GM12878 (cell line): ENCODE results near the gene DCLK2. TPM values are rescaled to one million over a fixed set of nuclear protein-coding genes. Genes with fewer than 3 reads are reported as not detected.

Experiments used
- ATAC-seq: fragments of 200-7000 bp; cut with Tn5 transposase; 3 replicates; pipeline ENCODE4 v1.9.1; 2020; ENCODE audit warnings: mild to moderate bottlenecking, moderate library complexity
- BruUV-seq: library from RNA; stranded (reverse); fragments of 400-500 nt; replicated peaks from 2 replicates; lab custom pipeline; 2021; lab: Mats Ljungman, UMichigan
- CTCF ChIA-PET: fragments of 300-600 bp; sonication (Branson Sonifier 250); formaldehyde crosslinking; extraction: SDS; loops from one replicate; lab custom pipeline; 2021; ENCODE audit warnings: inconsistent platforms; lab: Yijun Ruan, JAX
- POLR2A ChIA-PET: fragments of 350-600 bp; formaldehyde crosslinking; extraction: SDS; loops from one replicate; lab custom pipeline; 2021; ENCODE audit warnings: inconsistent platforms; lab: Charles Lee
- RAD21 ChIA-PET: fragments of 300-600 bp; sonication (Branson Sonifier 250); formaldehyde crosslinking; loops from one replicate; lab custom pipeline; 2023; ENCODE audit warnings: antibody characterized with exemption; ENCODE audit not compliant: unreplicated experiment; lab: Charles Lee
- SMC1A ChIA-PET: fragments of 300-600 bp; sonication (Branson Sonifier 250); formaldehyde crosslinking; loops from one replicate; lab custom pipeline; 2023; ENCODE audit not compliant: unreplicated experiment, uncharacterized antibody; lab: Charles Lee
- DNase-seq: peaks from one replicate; pipeline ENCODE4 v3.0.0-alpha.2; 2011; ENCODE audit warnings: low read depth, low spot score
- FAIRE-seq: peaks from 3 replicates; lab custom pipeline; 2011; peaks lifted over from hg19 to GRCh38; lab: Jason Lieb, UNC
- H2AFZ ChIP-seq: 2 replicates; pipeline ENCODE4 v1.6.0; 2011; ENCODE audit warnings: low read depth, low read length, control low read depth; ENCODE audit not compliant: control insufficient read depth
- H3K27ac ChIP-seq: 2 replicates; pipeline ENCODE4 v1.5.1; 2011; ENCODE audit warnings: control low read depth; ENCODE audit not compliant: control insufficient read depth, insufficient read depth
- H3K27me3 ChIP-seq, 2 experiments: replicated peaks in 1 of 2; 2 replicates each; pipeline versions ENCODE4 v1.6.0 to v1.6.1; 2011; ENCODE audit warnings: low read length in 1 of 2; ENCODE audit not compliant: control insufficient read depth in 2 of 2, insufficient read depth in 2 of 2
- H3K36me3 ChIP-seq, 2 experiments: 2 replicates each; pipeline ENCODE4 v1.5.1; 2011; ENCODE audit warnings: low read length in 1 of 2; ENCODE audit not compliant: control insufficient read depth in 2 of 2, insufficient read depth in 2 of 2
- H3K4me1 ChIP-seq: 2 replicates; pipeline ENCODE4 v1.6.1; 2011; ENCODE audit warnings: mild to moderate bottlenecking, low read length, moderate library complexity, mixed read lengths; ENCODE audit not compliant: control insufficient read depth, insufficient read depth
- H3K4me2 ChIP-seq: 2 replicates; pipeline ENCODE4 v1.6.0; 2011; ENCODE audit warnings: control low read depth; ENCODE audit not compliant: control insufficient read depth, insufficient read depth
- H3K4me3 ChIP-seq: fragments of 200-600 bp; sonication (generic); 2 replicates; pipeline ENCODE4 v1.5.1; 2016
- H3K79me2 ChIP-seq: 2 replicates; pipeline ENCODE4 v1.6.0; 2011; ENCODE audit warnings: low read length; ENCODE audit not compliant: control insufficient read depth, insufficient read depth
- H3K9ac ChIP-seq: 2 replicates; pipeline ENCODE4 v1.8.0; 2011; ENCODE audit warnings: low read length, control low read depth, mixed read lengths; ENCODE audit not compliant: control insufficient read depth, insufficient read depth
- H3K9me3 ChIP-seq: replicated peaks from 3 replicates; pipeline ENCODE4 v1.5.1; 2011; ENCODE audit warnings: mild to moderate bottlenecking, low read length; ENCODE audit not compliant: control insufficient read depth, insufficient read depth
- H4K20me1 ChIP-seq: 2 replicates; pipeline ENCODE4 v1.6.0; 2011; ENCODE audit not compliant: control insufficient read depth, insufficient read depth
- BMI1 ChIP-seq: fragments of 450-650 bp; IDR thresholded peaks from 2 replicates; pipeline ENCODE4 v1.6.1; 2016; ENCODE audit warnings: mild to moderate bottlenecking, moderate library complexity, borderline replicate concordance
- CREM ChIP-seq: IDR thresholded peaks from 2 replicates; pipeline ENCODE4 v1.6.1; 2014; ENCODE audit warnings: antibody characterized with exemption, low read depth
- ESRRA ChIP-seq: IDR thresholded peaks from 2 replicates; pipeline ENCODE4 v1.6.1; 2012; ENCODE audit warnings: mild to moderate bottlenecking, low read length, improper control_type of control experiment
- EZH2 ChIP-seq: IDR thresholded peaks from 2 replicates; pipeline ENCODE4 v1.6.1; 2012; ENCODE audit warnings: low read depth, mild to moderate bottlenecking, control low read depth, inconsistent platforms, low read length, borderline replicate concordance; ENCODE audit not compliant: control insufficient read depth
- FOXM1 ChIP-seq: IDR thresholded peaks from 2 replicates; pipeline ENCODE4 v1.6.1; 2012; ENCODE audit warnings: low read depth, mild to moderate bottlenecking, inconsistent platforms, low read length, moderate library complexity
- GATAD2B ChIP-seq: fragments of 450-650 bp; conservative IDR thresholded peaks from 2 replicates; pipeline ENCODE4 v1.6.1; 2017; ENCODE audit warnings: low read depth, mild to moderate bottlenecking, moderate library complexity
- HDAC2 ChIP-seq: fragments of 200-600 bp; sonication (generic); IDR thresholded peaks from 2 replicates; pipeline ENCODE4 v1.6.1; 2017
- HDAC6 ChIP-seq: fragments of 200-600 bp; sonication (generic); IDR thresholded peaks from one replicate; pipeline ENCODE4 v1.8.0; 2017; ENCODE audit warnings: antibody characterized with exemption; ENCODE audit not compliant: unreplicated experiment
- HDGF ChIP-seq: fragments of 450-650 bp; IDR thresholded peaks from 2 replicates; pipeline ENCODE4 v1.6.1; 2016; ENCODE audit warnings: antibody characterized with exemption
- RB1 ChIP-seq: fragments of 450-650 bp; formaldehyde crosslinking; IDR thresholded peaks from 2 replicates; pipeline ENCODE4 v1.6.1; 2017; ENCODE audit warnings: mild to moderate bottlenecking, borderline replicate concordance
- WGBS: methylation state at CpG from one replicate; pipeline ENCODE4 v1.1.6; 2016; ENCODE audit warnings: low lambda C conversion rate; ENCODE audit not compliant: insufficient replicate concordance, insufficient coverage; ENCODE audit errors: missing lambda C conversion rate; 5-methylcytosine and 5-hydroxymethylcytosine counted together
- in situ Hi-C: fragments of 300-500 bp; cut with MboI; formaldehyde crosslinking; loops from 9 replicates; pipeline ENCODE4 v1.14.3; 2018; ENCODE audit warnings: mixed read lengths
- intact Hi-C: fragments of 100-400 bp; cut with micrococcal nuclease; formaldehyde crosslinking; loops from one replicate; pipeline ENCODE4 v1.14.2; 2022; ENCODE audit not compliant: unreplicated experiment
- polyA plus RNA-seq, 11 experiments: library from polyadenylated mRNA; depleted of rRNA in 4 of 11; unstranded in 6 of 11; stranded (reverse) in 5 of 11; fragments of >200 nt; fragmentation: Nextera tagmentation in 4 of 11; fragmentation: Illumina TruSeq in 1 of 11; extraction: Ambion mirVana in 4 of 11; extraction: Trizol in 1 of 11; gene quantifications; 1 replicate in 1 of 11; 2 replicates in 10 of 11; pipeline versions ENCODE4 v1.2.1 to v1.2.3, GENCODE V29; 2011 to 2016; ENCODE audit warnings: inconsistent platforms in 2 of 11, missing spikeins in 2 of 11, low read depth in 1 of 11
- total RNA-seq, 4 experiments: library from RNA; depleted of rRNA in 3 of 4; stranded (reverse); fragments of >200 nt in 3 of 4; fragmentation: Illumina TruSeq in 1 of 4; extraction: Trizol in 1 of 4; gene quantifications; 2 replicates each; pipeline versions ENCODE4 v1.2.1 to v1.2.3, GENCODE V29; 2013 to 2021
- TF ChIP-seq, protein P1 (sequence below): IDR thresholded peaks from 2 replicates; pipeline ENCODE4 v1.6.1; 2011; ENCODE audit warnings: borderline replicate concordance, low read depth, mild to moderate bottlenecking, moderate library complexity, low read length; ENCODE audit not compliant: insufficient read depth, poor library complexity, severe bottlenecking
- TF ChIP-seq, protein P2 (sequence below): IDR thresholded peaks from 2 replicates; pipeline ENCODE4 v1.6.1; 2012; ENCODE audit warnings: mild to moderate bottlenecking, low read depth, low read length
- TF ChIP-seq, protein P3 (sequence below): fragments of 450-650 bp; IDR thresholded peaks from 2 replicates; pipeline ENCODE4 v1.6.1; 2017; ENCODE audit warnings: mild to moderate bottlenecking, moderate library complexity

The DCLK2 gene
- total and polyA plus RNA-seq, 10 of the 15 experiments (the other 5 are each of a cell fraction or from before 2014, with no cell fraction given): not detected

DNA sequence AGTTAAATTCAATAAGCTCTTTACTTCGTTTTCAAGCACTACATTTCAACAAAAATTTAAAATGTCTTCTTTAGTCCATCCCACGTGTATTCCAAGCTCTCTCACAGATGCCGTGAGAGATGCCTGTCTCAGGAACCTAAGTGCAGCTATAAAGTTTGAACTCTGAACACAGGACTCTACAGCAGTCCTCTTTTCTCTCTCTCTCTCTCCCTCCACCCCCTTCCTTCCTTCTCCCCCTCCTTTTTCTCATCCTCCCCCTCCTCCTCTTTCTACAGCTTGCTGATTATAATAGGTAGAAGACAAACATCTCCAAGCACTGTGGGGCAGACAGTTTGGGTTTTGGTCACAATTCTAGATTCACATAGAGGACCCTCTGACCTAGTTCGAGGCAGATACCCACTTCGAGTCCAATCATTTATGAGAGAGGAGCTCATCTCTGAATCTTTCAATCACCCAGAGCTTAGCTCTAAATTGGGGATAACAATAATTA lies 31.5 kb upstream of the DCLK2 start:
- ATAC-seq (no peak), FAIRE-seq (no peak), DNase-seq (no peak)
- no peaks in the 10 kb centered on the region for H3K4me1 ChIP-seq
- no peaks in the 10 kb centered on the region for H3K36me3 ChIP-seq
- ChIA-PET POLR2A (no interaction called here), RAD21 (interaction anchor here (0.6 kb wide), 1 partner anchor 16 kb away, joined by 3 read pairs; no protein-coding TSS in a partner anchor), CTCF (interaction anchor here (0.6 to 1.1 kb wide), 3 partner anchors 196 to 837 kb away, joined by 4 to 5 read pairs (median 4); no protein-coding TSS in a partner anchor), SMC1A (no interaction called here)
- intact Hi-C loops: no loop called here
- no peak overlapping the region for H3K9ac ChIP-seq
- H3K4me3 ChIP-seq: no peak overlapping the region
- WGBS: 13% methylated on average over 5 of the region's 5 CpGs
- TF ChIP-seq CREM (no peak), HDAC2 (no peak), FOXM1 (no peak), HDAC6 (no peak), EZH2 (no peak), RB1 (no peak), ESRRA (no peak), HDGF (no peak), GATAD2B (no peak), BMI1 (no peak)
- TF ChIP-seq, protein P1, sequence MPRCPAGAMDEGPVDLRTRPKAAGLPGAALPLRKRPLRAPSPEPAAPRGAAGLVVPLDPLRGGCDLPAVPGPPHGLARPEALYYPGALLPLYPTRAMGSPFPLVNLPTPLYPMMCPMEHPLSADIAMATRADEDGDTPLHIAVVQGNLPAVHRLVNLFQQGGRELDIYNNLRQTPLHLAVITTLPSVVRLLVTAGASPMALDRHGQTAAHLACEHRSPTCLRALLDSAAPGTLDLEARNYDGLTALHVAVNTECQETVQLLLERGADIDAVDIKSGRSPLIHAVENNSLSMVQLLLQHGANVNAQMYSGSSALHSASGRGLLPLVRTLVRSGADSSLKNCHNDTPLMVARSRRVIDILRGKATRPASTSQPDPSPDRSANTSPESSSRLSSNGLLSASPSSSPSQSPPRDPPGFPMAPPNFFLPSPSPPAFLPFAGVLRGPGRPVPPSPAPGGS: no peak
- TF ChIP-seq, protein P2, sequence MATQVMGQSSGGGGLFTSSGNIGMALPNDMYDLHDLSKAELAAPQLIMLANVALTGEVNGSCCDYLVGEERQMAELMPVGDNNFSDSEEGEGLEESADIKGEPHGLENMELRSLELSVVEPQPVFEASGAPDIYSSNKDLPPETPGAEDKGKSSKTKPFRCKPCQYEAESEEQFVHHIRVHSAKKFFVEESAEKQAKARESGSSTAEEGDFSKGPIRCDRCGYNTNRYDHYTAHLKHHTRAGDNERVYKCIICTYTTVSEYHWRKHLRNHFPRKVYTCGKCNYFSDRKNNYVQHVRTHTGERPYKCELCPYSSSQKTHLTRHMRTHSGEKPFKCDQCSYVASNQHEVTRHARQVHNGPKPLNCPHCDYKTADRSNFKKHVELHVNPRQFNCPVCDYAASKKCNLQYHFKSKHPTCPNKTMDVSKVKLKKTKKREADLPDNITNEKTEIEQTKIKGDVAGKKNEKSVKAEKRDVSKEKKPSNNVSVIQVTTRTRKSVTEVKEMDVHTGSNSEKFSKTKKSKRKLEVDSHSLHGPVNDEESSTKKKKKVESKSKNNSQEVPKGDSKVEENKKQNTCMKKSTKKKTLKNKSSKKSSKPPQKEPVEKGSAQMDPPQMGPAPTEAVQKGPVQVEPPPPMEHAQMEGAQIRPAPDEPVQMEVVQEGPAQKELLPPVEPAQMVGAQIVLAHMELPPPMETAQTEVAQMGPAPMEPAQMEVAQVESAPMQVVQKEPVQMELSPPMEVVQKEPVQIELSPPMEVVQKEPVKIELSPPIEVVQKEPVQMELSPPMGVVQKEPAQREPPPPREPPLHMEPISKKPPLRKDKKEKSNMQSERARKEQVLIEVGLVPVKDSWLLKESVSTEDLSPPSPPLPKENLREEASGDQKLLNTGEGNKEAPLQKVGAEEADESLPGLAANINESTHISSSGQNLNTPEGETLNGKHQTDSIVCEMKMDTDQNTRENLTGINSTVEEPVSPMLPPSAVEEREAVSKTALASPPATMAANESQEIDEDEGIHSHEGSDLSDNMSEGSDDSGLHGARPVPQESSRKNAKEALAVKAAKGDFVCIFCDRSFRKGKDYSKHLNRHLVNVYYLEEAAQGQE: no peak
- TF ChIP-seq, protein P3, sequence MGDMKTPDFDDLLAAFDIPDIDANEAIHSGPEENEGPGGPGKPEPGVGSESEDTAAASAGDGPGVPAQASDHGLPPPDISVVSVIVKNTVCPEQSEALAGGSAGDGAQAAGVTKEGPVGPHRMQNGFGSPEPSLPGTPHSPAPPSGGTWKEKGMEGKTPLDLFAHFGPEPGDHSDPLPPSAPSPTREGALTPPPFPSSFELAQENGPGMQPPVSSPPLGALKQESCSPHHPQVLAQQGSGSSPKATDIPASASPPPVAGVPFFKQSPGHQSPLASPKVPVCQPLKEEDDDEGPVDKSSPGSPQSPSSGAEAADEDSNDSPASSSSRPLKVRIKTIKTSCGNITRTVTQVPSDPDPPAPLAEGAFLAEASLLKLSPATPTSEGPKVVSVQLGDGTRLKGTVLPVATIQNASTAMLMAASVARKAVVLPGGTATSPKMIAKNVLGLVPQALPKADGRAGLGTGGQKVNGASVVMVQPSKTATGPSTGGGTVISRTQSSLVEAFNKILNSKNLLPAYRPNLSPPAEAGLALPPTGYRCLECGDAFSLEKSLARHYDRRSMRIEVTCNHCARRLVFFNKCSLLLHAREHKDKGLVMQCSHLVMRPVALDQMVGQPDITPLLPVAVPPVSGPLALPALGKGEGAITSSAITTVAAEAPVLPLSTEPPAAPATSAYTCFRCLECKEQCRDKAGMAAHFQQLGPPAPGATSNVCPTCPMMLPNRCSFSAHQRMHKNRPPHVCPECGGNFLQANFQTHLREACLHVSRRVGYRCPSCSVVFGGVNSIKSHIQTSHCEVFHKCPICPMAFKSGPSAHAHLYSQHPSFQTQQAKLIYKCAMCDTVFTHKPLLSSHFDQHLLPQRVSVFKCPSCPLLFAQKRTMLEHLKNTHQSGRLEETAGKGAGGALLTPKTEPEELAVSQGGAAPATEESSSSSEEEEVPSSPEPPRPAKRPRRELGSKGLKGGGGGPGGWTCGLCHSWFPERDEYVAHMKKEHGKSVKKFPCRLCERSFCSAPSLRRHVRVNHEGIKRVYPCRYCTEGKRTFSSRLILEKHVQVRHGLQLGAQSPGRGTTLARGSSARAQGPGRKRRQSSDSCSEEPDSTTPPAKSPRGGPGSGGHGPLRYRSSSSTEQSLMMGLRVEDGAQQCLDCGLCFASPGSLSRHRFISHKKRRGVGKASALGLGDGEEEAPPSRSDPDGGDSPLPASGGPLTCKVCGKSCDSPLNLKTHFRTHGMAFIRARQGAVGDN: no peak
- no peaks in the 10 kb centered on the region for H3K9me3 ChIP-seq
- H4K20me1 ChIP-seq: no peaks in the 10 kb centered on the region
- in situ Hi-C loops: no loop called here
- H3K4me2 ChIP-seq: no peak overlapping the region
- no TSS peak for BruUV-seq
- no peak overlapping the region for H2AFZ ChIP-seq
- H3K79me2 ChIP-seq: no peaks in the 10 kb centered on the region
- H3K27ac ChIP-seq: no peak overlapping the region
- H3K27me3 ChIP-seq: no peaks in the 10 kb centered on the region; a peak in 1 of 4 replicates
